ENCODE results near the gene RAB11FIP4.

The RAB11FIP4 gene

DNA sequence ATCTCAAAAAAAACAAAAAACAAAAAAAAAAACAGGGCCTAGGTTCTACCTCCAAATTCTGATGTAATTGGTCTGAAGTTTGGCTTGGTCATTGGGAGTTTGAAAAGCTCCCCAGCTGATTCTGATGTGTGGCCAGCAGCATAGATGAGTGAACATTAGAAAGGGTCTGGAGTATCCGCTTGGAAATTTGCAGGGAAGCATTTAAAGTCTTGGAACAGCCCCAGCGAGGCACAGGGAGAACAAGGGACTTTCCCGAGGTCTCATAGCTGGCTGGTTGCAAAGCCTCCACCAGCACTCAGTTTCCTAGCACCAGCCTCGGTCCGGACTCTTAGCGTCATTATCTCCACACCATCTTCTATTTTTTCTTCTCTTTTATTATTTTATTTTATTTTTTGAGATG is 70.8 kb downstream of the RAB11FIP4 start:
- DNase-seq: no peak

- DNase-seq: no peak
These were observed 74.8 kb downstream of the RAB11FIP4 start for GRCh38 chr17:31466096-31466760.

GRCh38 chr17:31467502-31468256 is 76.2 kb downstream of the RAB11FIP4 start:
- no peak for DNase-seq

DNA sequence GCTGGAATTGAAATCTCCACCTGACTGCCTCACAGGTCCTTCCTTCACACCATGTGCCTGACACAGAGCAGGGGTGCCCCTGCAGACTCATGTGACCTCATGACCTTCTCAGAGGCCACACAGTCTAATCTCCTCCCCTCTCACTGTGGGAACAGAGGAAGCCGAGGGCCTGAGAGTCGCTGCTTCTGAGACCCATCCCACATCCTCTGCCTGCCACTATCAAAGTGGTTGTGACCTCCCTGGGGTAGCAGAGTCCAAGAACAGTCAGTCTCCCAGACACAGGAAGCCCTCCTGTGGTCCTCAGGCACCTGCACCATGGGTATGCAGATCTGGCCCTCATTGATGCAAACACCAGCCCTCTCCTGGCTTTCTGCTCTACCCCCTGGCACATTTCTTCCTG is 78.5 kb downstream of the RAB11FIP4 start:
- no peak for DNase-seq

DNA sequence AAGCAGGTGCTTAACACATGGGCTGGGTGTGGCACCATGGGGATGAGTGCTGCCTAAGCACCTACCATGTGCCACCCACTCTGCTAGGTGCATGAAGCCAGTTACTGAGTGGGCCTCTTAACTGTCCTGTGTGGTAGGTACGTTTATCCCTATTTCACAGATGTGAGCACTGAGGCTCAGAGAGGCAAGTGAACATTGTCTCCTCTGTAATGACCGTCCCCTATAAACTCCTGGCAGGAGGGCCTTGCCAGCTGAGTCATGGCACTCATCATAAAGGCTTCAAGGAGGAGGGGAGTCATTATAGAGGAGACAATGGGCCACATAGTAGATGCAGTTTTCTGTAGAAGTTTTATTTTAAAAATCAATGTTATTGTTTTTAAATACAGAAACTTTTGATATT is 79.1 kb downstream of the RAB11FIP4 start:
- no peak for DNase-seq

- no peak for DNase-seq
These were observed 80.7 kb downstream of the RAB11FIP4 start for GRCh38 chr17:31472137-31472536.

DNA sequence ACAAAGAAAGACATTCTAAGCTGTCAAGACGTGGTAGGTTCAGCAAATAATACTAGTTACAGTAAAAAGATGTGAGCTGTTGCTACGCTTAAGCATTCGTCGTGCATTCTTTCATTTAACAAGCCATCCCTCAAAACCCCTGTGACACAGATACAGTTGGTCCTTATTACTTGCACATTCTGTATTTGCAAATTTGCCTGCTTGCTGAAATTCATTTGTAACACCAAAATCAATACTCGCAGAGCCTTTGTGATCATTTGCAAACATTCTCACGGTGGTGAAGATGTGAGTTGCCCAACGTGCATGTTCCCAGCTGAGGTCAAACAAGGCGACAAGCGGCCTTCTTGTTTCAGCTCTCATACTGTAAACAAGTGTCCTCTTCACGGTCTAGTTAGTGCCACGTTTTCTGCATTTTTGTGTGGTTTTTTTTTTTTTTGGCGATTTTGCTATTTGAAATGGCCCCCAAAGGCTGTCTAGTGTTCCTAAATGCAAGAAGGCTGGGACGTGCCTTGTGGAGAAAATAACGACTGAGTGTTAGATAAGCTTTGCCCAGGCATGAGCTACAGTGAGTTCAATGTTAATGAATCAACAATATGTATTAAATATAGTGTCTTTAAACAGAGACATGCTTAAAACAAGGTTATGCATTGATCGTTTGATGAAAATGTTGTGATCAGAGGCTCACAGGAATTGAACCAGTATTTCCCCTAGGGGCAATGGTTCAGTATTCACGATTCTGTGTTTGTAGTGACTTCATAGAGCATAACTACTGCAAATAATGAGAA is 84.1 kb downstream of the RAB11FIP4 start:
- no peak for DNase-seq

GRCh38 chr17:31476525-31477416 is 85.3 kb downstream of the RAB11FIP4 start:
- no peak for DNase-seq

GRCh38 chr17:31477417-31478055 is 86.1 kb downstream of the RAB11FIP4 start:
- DNase-seq: no peak

GRCh38 chr17:31479062-31479408 is 87.6 kb downstream of the RAB11FIP4 start:
- DNase-seq: no peak

DNA sequence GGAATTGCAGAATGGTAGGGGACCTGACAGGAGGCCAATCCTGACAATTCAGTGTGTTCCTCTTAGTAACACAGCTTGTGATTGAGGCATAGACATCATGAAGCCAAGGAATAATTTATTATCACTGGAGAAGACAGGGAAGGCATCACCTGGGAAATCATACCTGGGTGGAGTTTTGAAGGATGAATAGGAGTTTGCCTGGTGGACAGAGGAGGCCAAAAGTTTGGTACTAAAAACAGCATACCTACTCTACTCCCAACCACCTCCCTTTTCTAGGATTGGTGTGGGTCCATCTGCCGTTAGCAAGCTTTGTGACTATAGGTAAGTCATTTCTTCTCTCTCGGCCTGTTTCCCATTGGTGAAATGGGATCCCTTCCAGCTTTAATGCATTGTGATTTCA is 88.0 kb downstream of the RAB11FIP4 start:
- no peak for DNase-seq

DNA sequence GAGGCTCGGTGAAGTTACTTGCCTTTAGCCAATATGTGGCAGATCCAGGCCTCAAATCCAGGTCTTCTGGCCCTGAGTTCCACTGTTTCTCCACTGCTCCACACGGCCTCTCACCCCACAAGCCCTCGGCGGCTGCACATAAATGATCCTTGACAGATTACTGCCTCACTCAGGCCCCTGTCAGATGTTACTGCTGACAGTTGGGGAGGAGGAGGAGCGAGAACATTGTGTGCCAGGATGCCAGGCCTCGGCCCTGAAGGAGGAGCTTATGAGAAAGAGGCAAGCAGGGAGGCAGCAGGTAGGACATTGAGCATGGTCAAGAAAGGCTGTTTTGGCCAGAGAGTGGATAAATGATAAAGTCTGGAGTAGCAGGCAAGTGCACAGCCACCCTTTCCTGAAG is 88.6 kb downstream of the RAB11FIP4 start:
- DNase-seq: no peak

GRCh38 chr17:31480904-31481782 is 89.7 kb downstream of the RAB11FIP4 start:
- DNase-seq: no peak

DNA sequence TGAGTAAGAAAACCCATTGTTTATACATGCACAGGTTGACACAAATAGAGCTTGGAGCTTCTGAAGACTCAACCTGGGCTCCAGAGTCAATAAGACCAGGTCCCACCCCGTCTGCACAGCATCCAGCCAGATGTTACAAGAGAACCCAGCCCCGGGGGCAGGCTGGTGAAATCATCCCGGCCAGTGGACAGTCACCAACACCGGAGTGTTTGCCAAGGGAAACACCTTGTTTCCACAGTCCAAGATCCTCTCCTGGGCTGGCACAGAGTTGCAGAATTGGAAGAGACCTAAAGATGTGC is 90.3 kb downstream of the RAB11FIP4 start:
- DNase-seq: no peak

GRCh38 chr17:31484821-31485220 is 93.3 kb downstream of the RAB11FIP4 start:
- no peak for DNase-seq

GRCh38 chr17:31486351-31487062 is 95.0 kb downstream of the RAB11FIP4 start:
- DNase-seq: no peak

GRCh38 chr17:31487063-31487647 is 95.7 kb downstream of the RAB11FIP4 start:
- DNase-seq: no peak

DNA sequence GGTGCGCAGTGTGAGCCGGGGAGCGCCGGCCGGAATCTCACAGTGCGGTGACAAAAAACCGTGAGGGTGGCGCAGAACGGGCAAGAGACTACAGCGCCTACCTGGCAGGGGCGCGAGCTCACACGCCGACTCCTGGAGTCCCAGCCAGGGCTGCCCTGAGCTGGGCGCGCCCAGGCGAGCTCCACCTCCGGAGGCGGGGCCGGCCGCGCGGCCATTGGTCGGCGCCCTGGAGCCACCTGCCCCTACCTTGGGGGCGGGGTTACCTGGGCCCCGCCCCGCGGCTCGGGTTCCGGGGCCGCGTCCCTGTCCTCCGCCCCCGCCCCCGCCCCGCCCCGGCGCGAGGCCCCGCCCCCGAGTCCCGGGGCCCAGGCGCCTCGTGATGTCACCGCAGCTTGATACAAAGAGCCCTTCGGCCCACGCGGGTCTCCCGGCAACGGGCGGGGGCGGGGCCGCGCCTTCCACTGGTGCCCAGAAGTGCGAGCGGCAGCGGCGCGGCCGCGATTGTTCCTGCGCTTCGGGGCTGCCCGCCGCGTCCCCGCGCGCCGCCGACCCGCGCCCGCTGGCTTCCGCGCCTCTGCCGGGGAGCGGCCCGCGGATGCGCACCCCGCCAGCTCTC is 96.3 kb downstream of the RAB11FIP4 start:
- DNase-seq: peak; percentile 95

DNA sequence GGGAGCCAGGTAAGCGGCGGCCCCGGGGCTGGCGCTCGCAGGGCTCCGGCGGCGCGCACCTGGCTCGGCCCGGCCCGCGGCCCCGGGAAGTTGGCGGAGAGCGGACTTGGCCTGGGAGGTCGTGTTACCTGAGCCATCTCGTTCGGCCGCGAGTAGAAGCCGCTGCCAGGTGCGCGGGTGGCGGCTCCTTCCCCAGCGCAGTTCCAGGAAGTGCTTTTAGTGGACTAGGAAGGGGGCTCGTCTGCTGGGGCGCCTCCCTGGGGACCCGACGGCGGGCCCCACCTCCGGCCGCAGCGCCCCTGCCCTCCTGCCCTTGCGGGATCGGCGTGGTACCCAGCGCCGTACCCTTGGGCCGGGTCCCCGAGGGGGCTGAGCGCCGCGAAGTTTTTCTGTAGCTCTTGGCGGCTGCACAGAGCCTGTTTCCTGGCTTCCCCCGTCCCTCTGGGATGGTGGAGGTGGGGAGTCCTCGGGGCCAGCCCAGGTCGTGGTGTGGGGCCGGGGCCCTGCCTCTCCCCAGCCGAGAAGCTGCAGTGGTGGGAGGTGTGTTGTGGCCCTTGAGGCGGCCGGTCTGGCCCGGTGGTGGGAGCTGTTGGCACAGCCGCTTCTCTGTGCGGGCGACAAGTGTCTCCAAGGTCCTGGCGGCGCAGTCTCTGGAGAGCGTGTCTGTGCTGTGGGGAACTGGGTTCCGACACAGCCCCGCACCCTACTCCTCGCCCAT is 96.9 kb downstream of the RAB11FIP4 start:
- DNase-seq: peak; percentile 29
